HK-2 (cell line): Measurements from ENCODE around the gene LRRFIP2.

ENCODE experiments used
- DNase-seq: peaks from one replicate; pipeline ENCODE4 v3.0.0-alpha.2; 2018; ENCODE audit not compliant: unreplicated experiment

LRRFIP2 gene

DNA sequence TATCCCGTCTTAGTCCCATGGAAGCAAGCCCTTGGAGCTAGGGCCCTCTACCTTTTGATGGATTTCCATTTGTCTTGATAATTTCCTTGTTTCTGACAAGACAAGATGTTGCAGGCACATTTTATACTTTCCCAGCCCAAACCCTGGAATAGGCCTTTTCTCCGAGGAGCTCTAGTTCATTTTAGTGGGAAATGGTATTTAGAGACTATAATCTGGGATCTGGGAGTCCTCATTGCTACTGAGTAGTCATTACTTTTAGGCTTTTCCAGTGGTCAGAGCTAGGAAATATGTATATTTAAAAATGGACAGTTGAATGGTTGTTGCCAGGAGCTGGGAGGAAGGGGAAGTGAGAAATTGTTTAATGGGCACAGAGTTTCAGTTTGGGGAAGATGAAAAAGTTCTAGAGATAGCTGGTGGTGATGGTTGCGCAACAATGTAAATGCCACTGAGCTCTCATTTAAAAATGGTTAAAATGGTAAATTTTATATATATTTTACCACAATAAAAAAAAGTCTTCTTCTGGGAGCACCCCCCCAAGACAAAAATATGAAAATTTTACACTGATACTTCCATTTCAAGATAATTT is 149.5 kb downstream of the LRRFIP2 start:
- DNase-seq = no peak

DNA sequence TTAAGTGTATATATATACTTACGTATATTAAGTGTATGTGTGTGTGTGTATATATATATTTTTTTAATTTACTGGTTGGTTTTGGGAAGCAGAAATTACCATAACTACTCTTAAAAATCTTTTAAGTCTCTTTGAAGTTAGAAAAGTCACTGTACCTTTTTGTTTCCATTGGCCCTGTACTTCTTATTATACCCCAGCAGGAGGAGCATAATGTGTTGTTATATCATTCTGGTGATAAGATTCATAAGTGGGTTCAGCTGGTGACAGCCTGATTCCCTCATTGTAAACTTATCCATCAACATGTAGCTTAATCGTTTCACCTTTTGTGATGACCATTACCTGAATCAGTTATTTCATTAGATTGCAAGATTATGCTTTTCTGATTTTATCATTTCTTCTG is 150.3 kb downstream of the LRRFIP2 start:
- DNase-seq = no peak

GRCh38 chr3:37017683-37018082 is 156.7 kb downstream of the LRRFIP2 start:
- no peak for DNase-seq

DNA sequence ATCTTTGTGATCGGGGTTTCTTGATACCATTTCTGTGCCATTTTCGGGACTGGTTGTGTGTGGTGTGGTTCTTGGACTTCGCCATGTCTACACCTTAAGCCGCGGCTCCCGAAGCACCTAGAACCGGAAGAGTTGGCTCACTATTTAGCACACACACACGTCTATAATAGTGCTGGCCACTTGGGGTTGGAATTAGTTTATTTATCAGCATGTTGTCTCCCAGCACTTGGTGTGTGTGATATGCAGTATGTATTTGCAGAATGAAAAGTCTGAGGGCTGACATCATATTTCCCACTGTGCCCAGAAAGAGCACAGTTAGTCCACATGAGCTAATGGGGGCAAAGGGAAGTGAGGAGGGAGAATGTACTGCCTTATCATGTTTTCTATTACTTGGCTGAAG is 157.5 kb downstream of the LRRFIP2 start:
- no peak for DNase-seq

DNA sequence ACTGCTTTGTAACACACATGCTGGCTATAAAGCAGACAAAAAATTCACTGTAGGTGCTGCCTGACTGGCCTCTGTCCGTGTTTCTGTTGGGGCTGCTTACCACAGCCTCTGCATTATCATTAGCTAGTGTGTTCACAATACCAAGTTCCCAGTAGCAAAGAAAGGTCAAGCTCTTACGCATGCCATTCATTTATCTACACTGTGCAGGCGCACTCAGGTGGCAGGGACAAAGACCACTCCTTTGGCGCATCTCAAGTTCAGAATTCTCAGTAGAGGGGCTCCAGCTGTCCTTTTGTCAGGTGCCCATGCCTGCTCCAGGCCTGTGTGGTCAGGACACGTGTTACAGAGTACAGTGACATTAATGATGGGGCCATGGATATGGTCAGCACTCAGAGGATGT is 158.7 kb downstream of the LRRFIP2 start:
- no peak for DNase-seq

DNA sequence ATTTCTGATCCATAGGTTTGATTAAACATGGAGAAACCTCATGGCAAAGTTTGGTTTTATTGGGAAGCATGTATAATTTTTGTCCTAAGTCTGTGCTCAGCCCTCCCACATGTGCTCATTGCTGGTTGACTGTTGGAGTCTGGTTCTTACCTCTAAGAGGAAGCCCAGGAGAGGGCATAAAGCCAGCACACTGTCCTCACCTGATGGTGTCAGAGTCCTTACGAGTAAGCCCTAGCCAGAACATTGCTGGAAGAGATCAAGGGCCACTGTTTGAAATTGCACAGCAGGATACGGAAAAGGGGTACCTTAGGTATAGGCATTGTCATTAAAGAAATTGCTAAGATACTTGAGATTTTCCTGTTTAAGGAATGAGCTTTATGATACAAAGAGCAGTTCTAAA is 159.8 kb downstream of the LRRFIP2 start:
- no peak for DNase-seq
